Right cardiac atrium (tissue), 5 donors: ENCODE results near the gene CLEC18B. TPM values are rescaled to one million over a fixed set of nuclear protein-coding genes. Genes with fewer than 3 reads are reported as not detected.
"Not testable (repeated sequence)": the region's sequence is repeated elsewhere in the genome, so short reads cannot be mapped to it uniquely, and the experiment has no call there.

ENCODE experiments used
- ATAC-seq, 2 donors: fragments of 200-7000 bp; cut with Tn5 transposase; one replicate each; pipeline versions ENCODE4 v1.8.0 to v1.9.1; 2020; ENCODE audit warnings: moderate library complexity in 2 of 2, mild to moderate bottlenecking in 1 of 2
- DNase-seq, 3 donors: peaks; one replicate each; pipeline ENCODE4 v3.0.0-alpha.2; 2020
- H3K27ac ChIP-seq: one replicate; pipeline ENCODE4 v1.5.1; 2013; ENCODE audit warnings: mild to moderate bottlenecking, low read length, control low read depth, moderate library complexity
- H3K27me3 ChIP-seq: one replicate; pipeline ENCODE4 v1.6.1; 2013; ENCODE audit not compliant: control insufficient read depth, insufficient read depth
- H3K4me1 ChIP-seq: one replicate; pipeline ENCODE4 v1.6.1; 2013; ENCODE audit warnings: low read length; ENCODE audit not compliant: control insufficient read depth, insufficient read depth
- H3K4me3 ChIP-seq: one replicate; pipeline ENCODE4 v1.5.1; 2013; ENCODE audit warnings: low read length, control low read depth
- H3K9me3 ChIP-seq: one replicate; pipeline ENCODE4 v1.6.1; 2013; ENCODE audit warnings: low read length; ENCODE audit not compliant: control insufficient read depth
- WGBS: extraction: QIAGEN DNeasy Blood & Tissue Kit; methylation state at CpG from one replicate; pipeline ENCODE4 v1.1.7; 2013; 5-methylcytosine and 5-hydroxymethylcytosine counted together
- intact Hi-C, 4 donors: fragments of 100-400 bp; cut with DNase I; formaldehyde crosslinking; loops; one replicate each; pipeline versions ENCODE4 v1.11.0 to v1.14.0; 2022 to 2023
- polyA plus RNA-seq: library from polyadenylated mRNA; stranded (reverse); fragments of 200-250 nt; gene quantifications from one replicate; pipeline ENCODE4 v1.2.3, GENCODE V29; 2013
- total RNA-seq, 4 donors: library from RNA; stranded (reverse); fragmentation: NEBNext Ultra II Directional; extraction: Animal tissue kit (Norgen Biotek cat#: 25700); gene quantifications; one replicate each; pipeline ENCODE4 v1.2.1, GENCODE V29; 2021
- donor health status: healthy with polysubstance abuse.
- donor health status: DM: no; HTN: yes; CAD: no.
- donor health status: DM: no; HTN: no; CAD: no.
- donor health status: DM: no; HTN: yes; CAD: no; lungs with severe emphysema.
- donor health status: DM: yes; HTN: yes; CAD: no.

Gene CLEC18B
- total and polyA plus RNA-seq, 5 donors, result 0.11 to 0.31 (median 0.24) TPM; not detected in 2

DNA sequence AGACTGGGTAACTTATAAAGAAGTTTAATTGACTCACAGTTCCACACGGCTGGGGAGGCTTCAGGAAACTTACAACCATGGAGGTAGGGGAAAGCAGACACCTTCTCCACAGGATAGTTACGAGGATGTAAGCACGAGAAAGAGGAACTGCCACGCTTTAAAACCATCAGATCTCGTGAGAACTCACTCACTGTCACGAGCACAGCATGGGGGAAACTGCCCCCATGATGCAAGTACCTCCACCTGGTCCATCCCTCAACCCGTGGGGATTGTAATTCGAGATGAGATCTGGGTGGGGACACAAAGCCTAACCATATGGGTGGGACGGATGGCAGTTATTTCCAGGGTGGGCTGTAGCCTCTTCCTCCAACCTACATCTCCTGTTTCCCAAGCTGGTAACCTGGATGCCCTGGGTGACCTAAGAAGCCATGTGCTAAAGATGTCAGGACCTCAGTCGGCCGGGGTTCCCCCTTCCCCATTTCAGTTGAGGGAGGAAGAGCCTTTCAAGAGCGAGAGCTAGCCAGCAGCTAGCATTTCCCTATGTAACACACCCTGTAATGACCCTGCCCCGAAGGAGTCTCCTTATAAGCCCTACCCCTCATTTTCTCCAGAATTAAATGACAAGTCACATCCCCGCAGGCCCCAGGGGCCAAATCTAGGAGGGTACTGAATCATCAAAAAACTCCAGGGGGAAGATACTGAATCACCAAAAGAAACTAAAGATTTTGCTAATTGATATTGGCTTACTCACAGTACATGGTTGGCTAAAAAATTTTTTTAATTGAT, 16.9 kb downstream of the CLEC18B start:
- WGBS, result 56% methylated on average over 6 of the region's 14 CpGs
- H3K4me3 ChIP-seq, intact Hi-C loops, H3K27ac ChIP-seq, H3K9me3 ChIP-seq, ATAC-seq, H3K27me3 ChIP-seq, DNase-seq, H3K4me1 ChIP-seq: not testable (repeated sequence)

DNA sequence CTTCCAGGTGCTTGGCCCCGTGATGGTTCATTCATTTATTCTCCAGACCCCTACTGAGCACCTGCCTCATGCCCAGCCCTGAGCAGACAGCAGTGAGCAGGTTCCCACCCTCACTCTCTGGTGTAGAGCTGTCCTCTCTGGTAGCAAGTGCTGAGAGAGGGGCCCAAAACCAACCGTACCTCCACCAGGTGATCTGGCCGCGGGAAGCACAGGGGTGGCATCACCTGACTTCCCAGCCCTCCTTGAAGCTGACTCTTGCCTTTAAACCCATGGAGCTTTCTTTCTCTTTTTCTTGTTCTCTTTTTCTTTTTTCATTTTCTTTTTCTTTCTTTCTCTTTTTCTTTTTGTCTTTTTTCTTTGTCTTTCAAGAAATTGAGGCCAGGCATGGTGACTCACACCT, 21.0 kb downstream of the CLEC18B start:
- peak in 1 of 3 donors; percentile 18 for DNase-seq

DNA sequence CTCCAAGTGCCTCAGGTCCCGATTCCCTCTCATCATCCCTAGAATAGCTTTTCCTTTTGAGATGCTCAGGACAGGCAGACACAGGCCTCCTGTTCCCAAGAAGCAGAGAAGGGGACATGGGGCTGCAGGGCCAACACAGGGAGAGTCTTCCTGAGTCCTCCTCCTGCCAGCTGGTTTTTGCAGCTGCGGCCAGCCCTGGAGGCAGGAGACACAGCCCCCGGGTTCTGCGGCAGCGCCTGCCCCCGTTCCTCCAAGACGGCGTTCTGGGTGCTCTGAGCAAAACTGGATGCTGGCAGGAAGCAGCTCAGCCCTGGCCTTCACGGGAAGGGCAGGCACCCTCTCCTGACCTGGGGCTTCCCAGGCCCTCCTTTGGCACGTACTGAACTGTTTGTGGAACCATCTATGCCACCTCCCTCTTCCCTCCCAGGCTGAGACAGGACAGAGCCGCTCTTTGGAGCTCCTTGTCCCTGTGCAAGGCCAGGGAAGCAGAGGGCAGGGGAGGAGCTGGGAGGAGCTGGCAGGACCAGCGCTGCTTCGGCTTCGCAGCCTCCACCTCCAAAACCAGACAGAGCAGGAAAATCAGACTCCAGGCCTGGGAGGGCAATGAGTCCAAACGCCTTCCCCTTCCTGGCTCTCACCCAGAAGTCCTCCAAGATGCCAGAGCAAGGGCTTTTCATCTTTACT, 22.9 kb downstream of the CLEC18B start:
- H3K27ac ChIP-seq, result not testable (repeated sequence)

More for the DNA sequence above, 21.0 kb downstream of the CLEC18B start:
- H3K27me3 ChIP-seq, H3K4me3 ChIP-seq, intact Hi-C loops, H3K27ac ChIP-seq, H3K9me3 ChIP-seq, H3K4me1 ChIP-seq, ATAC-seq: not testable (repeated sequence)
- WGBS, result 92% methylated on average over 3 of the region's 4 CpGs

DNA sequence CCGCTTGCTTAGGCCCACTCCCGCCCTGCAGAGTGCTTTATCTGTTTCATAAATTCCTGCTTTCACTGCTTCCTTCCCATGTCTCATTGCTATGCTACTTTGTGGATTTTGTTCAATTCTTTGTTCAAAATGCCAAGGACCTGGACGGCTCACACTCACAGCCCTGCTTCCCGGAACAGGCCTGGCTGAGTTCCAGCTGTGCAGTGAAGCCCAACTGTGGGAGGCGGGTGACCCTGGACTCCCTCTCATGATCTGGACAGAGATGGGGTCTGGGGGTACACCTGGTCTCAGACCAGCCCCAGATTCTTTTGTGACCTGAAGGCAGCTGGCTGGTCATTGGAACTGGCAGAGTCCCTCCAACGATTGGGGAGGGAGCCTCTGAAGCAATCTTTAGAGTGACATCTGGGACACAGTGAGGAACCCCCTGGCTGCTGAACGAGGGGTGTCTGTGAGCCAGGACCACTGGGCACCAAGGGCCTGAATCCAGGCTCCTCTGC, 24.7 kb downstream of the CLEC18B start:
- 36% methylated on average over 7 of the region's 7 CpGs for whole genome bisulfite sequencing
- H3K27ac ChIP-seq, H3K27me3 ChIP-seq, H3K4me3 ChIP-seq, H3K4me1 ChIP-seq, H3K9me3 ChIP-seq, intact Hi-C loops: not testable (repeated sequence)
- ATAC-seq, result peak; percentile 64 to 81
- peak; percentile 62 to 70 (median 65) for DNase-seq

More for the DNA sequence above, 22.9 kb downstream of the CLEC18B start:
- H3K27me3 ChIP-seq, H3K9me3 ChIP-seq, intact Hi-C loops, H3K4me3 ChIP-seq, H3K4me1 ChIP-seq: not testable (repeated sequence)
- peak; percentile 88 to 90 for ATAC-seq
- 23% methylated on average over 11 of the region's 15 CpGs for WGBS
- peak; percentile 58 to 79 (median 70) for DNase-seq

DNA sequence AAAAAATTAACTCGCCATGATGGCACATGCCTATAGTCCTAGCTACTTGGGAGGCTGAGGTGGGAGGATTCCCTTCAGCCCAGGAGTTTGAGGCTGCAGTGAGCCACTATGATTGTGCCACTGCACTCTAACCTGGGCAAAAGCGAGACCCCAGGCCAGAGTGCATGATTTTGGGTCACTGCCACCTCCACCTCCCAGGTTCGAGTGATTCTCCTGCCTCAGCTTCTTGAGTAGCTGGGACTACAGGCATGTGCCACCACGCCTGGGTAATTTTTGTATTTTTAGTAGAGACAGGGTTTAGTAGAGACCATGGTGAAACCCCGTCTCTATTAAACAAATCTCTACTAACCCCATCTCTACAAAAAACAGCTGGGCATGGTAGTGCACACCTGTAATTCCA, 26.7 kb downstream of the CLEC18B start:
- H3K27ac ChIP-seq, ATAC-seq, H3K9me3 ChIP-seq, intact Hi-C loops, H3K4me3 ChIP-seq, H3K4me1 ChIP-seq, H3K27me3 ChIP-seq: not testable (repeated sequence)
- peak in 1 of 3 donors; percentile 2 for DNase-seq
- WGBS, result 86% methylated on average over 3 of the region's 5 CpGs

DNA sequence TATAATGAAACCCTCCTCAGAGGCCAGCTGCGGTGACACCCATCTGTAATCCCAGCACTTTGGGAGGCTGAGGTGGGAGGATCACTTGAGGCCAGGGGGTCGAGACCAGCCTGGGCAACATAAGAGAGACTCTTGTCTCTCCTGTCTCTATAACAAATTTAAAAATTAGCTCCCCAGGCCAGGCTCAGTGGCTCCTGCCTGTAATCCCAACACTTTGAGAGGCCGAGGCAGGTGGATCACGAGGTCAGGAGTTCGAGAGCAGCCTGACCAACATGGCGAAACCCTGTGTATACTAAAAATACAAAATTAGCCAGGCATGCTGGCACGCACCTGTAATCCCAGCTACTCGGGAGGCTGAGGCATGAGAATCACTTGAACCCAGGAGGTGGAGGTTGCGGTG, 27.1 kb downstream of the CLEC18B start:
- H3K4me1 ChIP-seq, H3K27ac ChIP-seq, intact Hi-C loops, H3K4me3 ChIP-seq, ATAC-seq, H3K9me3 ChIP-seq, H3K27me3 ChIP-seq: not testable (repeated sequence)
- 94% methylated on average over 9 of the region's 9 CpGs for WGBS
- DNase-seq, result peak in 1 of 3 donors; percentile 4

DNA sequence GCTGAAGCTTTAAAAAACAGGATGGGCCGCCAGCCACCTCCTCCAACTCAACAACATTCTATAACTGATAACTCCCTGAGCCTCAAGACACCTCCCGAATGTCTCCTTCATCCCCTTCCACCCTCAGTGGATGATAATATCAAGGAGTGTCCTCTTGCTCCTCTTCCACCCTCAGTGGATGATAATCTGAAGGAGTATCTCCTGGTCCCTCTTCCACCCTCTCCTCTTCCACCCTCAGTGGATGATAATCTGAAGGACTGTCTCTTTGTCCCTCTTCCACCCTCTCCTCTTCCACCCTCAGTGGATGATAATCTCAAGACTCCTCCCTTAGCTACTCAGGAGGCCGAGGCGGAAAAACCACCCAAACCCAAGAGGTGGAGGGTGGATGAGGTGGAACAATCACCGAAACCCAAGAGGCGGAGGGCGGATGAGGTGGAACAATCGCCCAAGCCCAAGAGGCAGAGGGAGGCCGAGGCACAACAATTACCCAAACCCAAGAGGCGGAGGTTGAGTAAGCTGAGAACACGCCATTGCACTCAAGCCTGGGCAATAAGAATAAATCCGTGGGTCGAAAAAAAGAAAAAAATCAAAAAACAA, 29.7 kb downstream of the CLEC18B start:
- ATAC-seq, H3K4me3 ChIP-seq, H3K27me3 ChIP-seq, H3K27ac ChIP-seq, H3K9me3 ChIP-seq, H3K4me1 ChIP-seq, intact Hi-C loops: not testable (repeated sequence)
- DNase-seq, result peak in 1 of 3 donors; percentile 11
- 74% methylated on average over 9 of the region's 13 CpGs for WGBS

DNA sequence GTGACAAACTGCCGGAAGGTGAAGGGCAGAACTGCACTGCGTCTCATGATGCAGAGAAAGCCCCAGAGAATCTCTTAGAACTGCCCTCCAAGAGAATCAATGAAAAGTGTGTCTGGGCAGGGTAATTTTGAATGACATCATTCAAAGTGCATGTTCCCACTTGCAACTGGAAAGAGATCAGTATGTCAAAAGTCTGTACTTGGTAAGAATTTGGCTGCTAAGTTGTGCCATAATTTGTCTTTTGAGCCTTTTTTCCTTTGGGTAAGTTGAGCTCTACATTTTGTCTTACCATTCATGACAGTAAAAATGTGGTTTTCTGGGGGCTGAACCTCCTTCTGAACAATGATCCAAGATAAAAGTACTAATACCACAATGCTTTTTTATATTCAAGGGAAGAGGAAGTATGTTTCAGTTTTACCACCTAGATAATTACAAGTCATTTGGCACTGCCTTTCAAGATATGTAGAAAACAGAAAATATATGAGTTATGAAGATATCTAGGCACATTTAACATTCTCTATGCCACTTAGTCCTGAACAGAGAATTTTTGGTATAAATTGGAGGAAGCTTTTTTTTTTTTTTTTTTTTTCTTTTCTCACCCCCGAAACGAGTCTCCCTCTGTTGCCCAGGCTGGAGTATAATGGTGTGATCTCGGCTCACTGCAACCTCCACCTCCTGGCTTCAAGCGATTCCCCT, 38.8 kb downstream of the CLEC18B start:
- WGBS, result 70% methylated on average over 3 of the region's 6 CpGs
- DNase-seq, H3K4me3 ChIP-seq, intact Hi-C loops, H3K27ac ChIP-seq, H3K9me3 ChIP-seq, H3K27me3 ChIP-seq, ATAC-seq, H3K4me1 ChIP-seq: not testable (repeated sequence)

DNA sequence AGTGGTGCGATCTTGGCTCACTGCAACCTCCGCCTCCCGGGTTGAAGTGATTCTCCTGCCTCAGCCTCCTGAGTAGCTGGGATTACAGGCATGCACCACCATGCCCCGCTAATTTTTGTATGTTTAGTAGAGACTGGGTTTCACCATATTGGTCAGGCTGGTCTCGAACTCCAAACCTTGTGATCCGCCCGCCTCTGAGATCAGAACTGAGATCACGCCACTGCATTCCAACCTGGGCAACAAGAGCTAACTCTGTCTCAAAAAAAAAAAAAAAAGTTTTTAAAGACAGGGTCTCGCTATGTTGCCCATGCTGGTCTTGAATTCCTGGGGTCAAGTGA, 47.5 kb downstream of the CLEC18B start:
- H3K4me3 ChIP-seq, ATAC-seq, DNase-seq, H3K27ac ChIP-seq, H3K9me3 ChIP-seq, intact Hi-C loops, H3K4me1 ChIP-seq, H3K27me3 ChIP-seq: not testable (repeated sequence)
- 95% methylated on average over 9 of the region's 9 CpGs for WGBS

DNA sequence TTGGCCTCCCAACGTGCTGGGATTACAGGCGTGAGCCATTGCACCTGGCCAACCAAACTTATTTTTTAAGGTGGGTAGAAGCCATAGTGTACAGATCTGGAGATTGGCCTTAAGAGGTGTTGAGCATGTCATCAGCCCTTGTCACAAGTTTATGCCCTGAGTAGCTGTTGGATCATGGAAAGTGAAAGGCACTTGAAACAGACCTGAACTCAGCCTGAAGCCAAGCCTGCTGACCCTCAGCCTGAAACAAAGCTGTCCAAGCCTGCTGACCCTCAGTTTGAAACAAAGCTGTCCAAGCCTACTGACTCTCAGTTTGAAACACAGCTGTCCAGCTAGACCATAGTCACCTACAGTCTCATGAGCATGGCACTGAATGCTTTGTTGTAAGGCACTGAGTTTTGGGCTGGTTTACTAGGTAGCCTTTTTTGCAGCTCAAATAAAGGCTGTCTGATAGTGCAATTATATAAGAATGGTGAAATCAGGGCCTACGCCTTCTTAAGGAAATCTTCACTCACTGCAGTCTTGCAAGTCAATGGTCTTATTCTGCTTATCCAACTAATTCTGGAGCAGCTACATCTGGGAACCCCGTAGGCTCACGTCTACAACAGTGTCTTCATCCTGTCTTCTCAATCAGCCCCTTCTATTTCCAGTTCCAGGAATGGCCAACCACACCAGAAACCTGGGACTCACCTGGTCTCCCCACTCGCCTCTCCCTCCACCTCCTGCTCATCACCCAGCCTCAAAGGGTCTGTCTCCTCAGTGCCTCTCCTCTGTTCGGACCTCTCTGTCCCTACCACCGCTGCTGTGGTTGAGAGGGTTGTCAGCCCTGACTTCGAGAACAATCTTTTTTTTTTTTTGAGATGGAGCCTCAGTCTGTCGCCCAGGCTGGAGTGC, 48.1 kb downstream of the CLEC18B start:
- Histone ChIP-seq H3K4me3 (no peak overlapping the region), H3K9me3 (no peaks in the 10 kb centered on the region), H3K4me1 (no peaks in the 10 kb centered on the region), H3K27me3 (no peaks in the 10 kb centered on the region), H3K27ac (no peak overlapping the region)
- ATAC-seq, result peak in 1 of 2 donors; percentile 9
- intact Hi-C loops, result no loop called here
- no peak for DNase-seq
- 88% methylated on average over 10 of the region's 10 CpGs for WGBS
